Lung (tissue), 12 donors: ENCODE measurements around the gene BEAN1. TPM values are rescaled to one million over a fixed set of nuclear protein-coding genes. Genes with fewer than 3 reads are reported as not detected.
"Not testable (repeated sequence)": the region's sequence is repeated elsewhere in the genome, so short reads cannot be mapped to it uniquely, and the experiment has no call there.

Experiments
- ATAC-seq: fragments of 200-7000 bp; cut with Tn5 transposase; one replicate; pipeline ENCODE4 v1.9.1; 2020; ENCODE audit warnings: moderate number of reproducible peaks; ENCODE audit not compliant: insufficient read depth, low FRiP score
- DNase-seq, 3 donors: peaks; one replicate each; pipeline ENCODE4 v3.0.0-alpha.2; 2013 to 2017
- H3K27ac ChIP-seq, 2 donors: one replicate each; pipeline ENCODE4 v1.5.1; 2013; ENCODE audit warnings: mild to moderate bottlenecking in 2 of 2, moderate library complexity in 2 of 2, control low read depth in 1 of 2, inconsistent platforms in 1 of 2, low read depth in 1 of 2, low read length in 1 of 2
- H3K27me3 ChIP-seq, 3 donors: one replicate each; pipeline ENCODE4 v1.5.1; 2013; ENCODE audit warnings: low read length in 2 of 3; ENCODE audit not compliant: control insufficient read depth in 3 of 3, insufficient read depth in 3 of 3
- H3K36me3 ChIP-seq, 4 donors: one replicate each; pipeline ENCODE4 v1.5.1; 2013; ENCODE audit warnings: low read length in 4 of 4, mild to moderate bottlenecking in 1 of 4, moderate library complexity in 1 of 4; ENCODE audit not compliant: control insufficient read depth in 4 of 4, insufficient read depth in 4 of 4
- H3K4me1 ChIP-seq, 5 donors: one replicate each; pipeline ENCODE4 v1.5.1; 2013; ENCODE audit warnings: low read length in 5 of 5, mild to moderate bottlenecking in 2 of 5, moderate library complexity in 1 of 5; ENCODE audit not compliant: control insufficient read depth in 5 of 5, insufficient read depth in 5 of 5
- H3K4me3 ChIP-seq: one replicate; pipeline ENCODE4 v1.5.1; 2013; ENCODE audit warnings: mild to moderate bottlenecking, control low read depth, moderate library complexity
- H3K9ac ChIP-seq, 2 donors: one replicate each; pipeline ENCODE4 v1.5.1; 2013; ENCODE audit warnings: low read length in 2 of 2, control low read depth in 1 of 2; ENCODE audit not compliant: insufficient read depth in 1 of 2
- H3K9me3 ChIP-seq, 4 donors: one replicate each; pipeline ENCODE4 v1.5.1; 2013; ENCODE audit warnings: low read length in 3 of 4, mild to moderate bottlenecking in 1 of 4, moderate library complexity in 1 of 4; ENCODE audit not compliant: control insufficient read depth in 4 of 4, insufficient read depth in 3 of 4
- CTCF ChIP-seq: IDR thresholded peaks from 2 replicates; pipeline ENCODE4 v1.5.1; 2012; ENCODE audit warnings: mild to moderate bottlenecking; ENCODE audit errors: control extremely low read depth, extremely low read depth
- WGBS, 2 donors: extraction: QIAGEN DNeasy Blood & Tissue Kit; methylation state at CpG; one replicate each; pipeline ENCODE4 v1.1.7; 2013; 5-methylcytosine and 5-hydroxymethylcytosine counted together
- polyA plus RNA-seq, 2 donors: library from polyadenylated mRNA; stranded (reverse); fragments of 200-250 nt; gene quantifications; one replicate each; pipeline ENCODE4 v1.2.1, GENCODE V29; 2013
- total RNA-seq, 2 donors: library from RNA; depleted of rRNA in 1 of 2; stranded (reverse); fragments of >200 nt in 1 of 2; gene quantifications; one replicate each; pipeline ENCODE4 v1.2.1, GENCODE V29; 2014 to 2021
- donor health status: control.
- donor health status: control.
- donor health status: Bipolar disorder and iron deficiency.
- donor health status: healthy.
- donor health status: DM: yes; HTN: yes; CAD: no.

BEAN1 gene
- total and polyA plus RNA-seq, 4 donors, result 0.16 to 3.2 (median 0.25) TPM

GRCh38 chr16:66459878-66460277 is 32.8 kb downstream of the BEAN1 start:
- H3K9ac ChIP-seq, result no peak overlapping the region
- H3K36me3 ChIP-seq, result no peaks in the 10 kb centered on the region
- no peak for ATAC-seq
- H3K4me3 ChIP-seq, result no peak overlapping the region
- H3K4me1 ChIP-seq, result no peaks in the 10 kb centered on the region
- no peak for DNase-seq
- H3K9me3 ChIP-seq, result no peaks in the 10 kb centered on the region
- no peaks in the 10 kb centered on the region for H3K27me3 ChIP-seq
- WGBS, 2 donors, result 54 to 56% methylated on average over 5 of the region's 5 CpGs
- no peak overlapping the region for H3K27ac ChIP-seq
- no peak for TF ChIP-seq CTCF

GRCh38 chr16:66460703-66461102 is 33.6 kb downstream of the BEAN1 start:
- H3K4me3 ChIP-seq, result no peak overlapping the region
- no peaks in the 10 kb centered on the region for H3K9me3 ChIP-seq
- ATAC-seq, result no peak
- TF ChIP-seq CTCF, result no peak
- no peaks in the 10 kb centered on the region for H3K27me3 ChIP-seq
- 93 to 95% methylated on average over 1 of the region's 1 CpG for WGBS, 2 donors
- DNase-seq, result no peak
- no peak overlapping the region for H3K9ac ChIP-seq
- no peaks in the 10 kb centered on the region for H3K4me1 ChIP-seq
- H3K27ac ChIP-seq, result no peak overlapping the region
- H3K36me3 ChIP-seq, result no peaks in the 10 kb centered on the region

- WGBS, 2 donors, result 67 to 85% methylated on average over 1 of the region's 1 CpG
- ATAC-seq, result no peak
- no peak for TF ChIP-seq CTCF
- no peak overlapping the region for H3K27ac ChIP-seq
- H3K27me3 ChIP-seq, result no peaks in the 10 kb centered on the region
- no peaks in the 10 kb centered on the region for H3K4me1 ChIP-seq
- H3K9ac ChIP-seq, result no peak overlapping the region
- no peak overlapping the region for H3K4me3 ChIP-seq
- peaks cover 0 to 4% (median 0%) of the 10 kb centered on the region in 4 donors for H3K9me3 ChIP-seq
- H3K36me3 ChIP-seq, result no peaks in the 10 kb centered on the region
- DNase-seq, result no peak
Observed at GRCh38 chr16:66462912-66463311, 35.8 kb downstream of the BEAN1 start.

- not testable (repeated sequence) for H3K4me3 ChIP-seq, ATAC-seq, H3K27me3 ChIP-seq, H3K9ac ChIP-seq, DNase-seq, H3K36me3 ChIP-seq, H3K4me1 ChIP-seq, H3K9me3 ChIP-seq, H3K27ac ChIP-seq
- WGBS, 2 donors, result 94 to 97% methylated on average over 6 of the region's 6 CpGs
Observed at GRCh38 chr16:66465946-66466345, 38.9 kb downstream of the BEAN1 start.

- ATAC-seq, H3K36me3 ChIP-seq, H3K9me3 ChIP-seq, H3K27me3 ChIP-seq, H3K4me3 ChIP-seq, H3K27ac ChIP-seq, H3K4me1 ChIP-seq, DNase-seq, H3K9ac ChIP-seq: not testable (repeated sequence)
- 95 to 98% methylated on average over 6 of the region's 6 CpGs for WGBS, 2 donors
Observed at GRCh38 chr16:66466636-66467035, 39.5 kb downstream of the BEAN1 start.
